Esophagus muscularis mucosa (tissue), 4 donors: ENCODE measurements around the gene CTNNA2.

Experiments
- EP300 ChIP-seq: sonication (generic); formaldehyde crosslinking; IDR thresholded peaks from one replicate; pipeline ENCODE4 v1.6.1; 2017; ENCODE audit warnings: antibody characterized with exemption
- POLR2A ChIP-seq: fragments of 450-650 bp; IDR thresholded peaks from one replicate; pipeline ENCODE4 v1.6.1; 2017; ENCODE audit warnings: antibody characterized with exemption, moderate library complexity, mild to moderate bottlenecking, low read depth
- POLR2AphosphoS5 ChIP-seq, 2 donors: sonication (generic); formaldehyde crosslinking; IDR thresholded peaks; one replicate each; pipeline ENCODE4 v1.6.1; 2017; ENCODE audit warnings: antibody characterized with exemption in 2 of 2
- TF ChIP-seq, protein P1 (sequence below), 3 experiments: fragments of 200-600 bp in 2 of 3; fragments of 450-650 bp in 1 of 3; sonication (generic) in 2 of 3; IDR thresholded peaks; one replicate each; pipeline ENCODE4 v1.5.1; 2017 to 2019; ENCODE audit warnings: antibody characterized with exemption in 3 of 3, mild to moderate bottlenecking in 2 of 3, moderate library complexity in 1 of 3

DNA sequence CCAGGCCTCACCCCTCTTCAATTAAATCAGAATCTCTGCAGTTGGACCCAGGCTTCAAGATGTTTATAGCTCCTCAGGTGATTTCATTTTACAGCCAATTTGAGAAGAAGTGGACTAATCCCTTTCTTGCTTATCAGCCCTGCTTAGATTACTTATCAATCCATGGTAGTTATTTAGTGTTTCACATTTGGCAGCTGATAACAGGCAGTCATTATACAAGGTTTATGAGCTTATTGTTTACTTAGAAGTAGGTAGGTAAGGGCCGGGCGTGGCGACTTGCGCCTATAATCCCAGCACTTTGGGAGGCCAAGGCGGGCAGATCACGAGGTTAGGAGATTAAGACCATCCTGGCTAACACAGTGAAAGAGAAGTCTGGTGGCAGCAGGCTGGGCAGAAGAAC, 237.5 kb downstream of the CTNNA2 start:
- TF ChIP-seq, protein P1, sequence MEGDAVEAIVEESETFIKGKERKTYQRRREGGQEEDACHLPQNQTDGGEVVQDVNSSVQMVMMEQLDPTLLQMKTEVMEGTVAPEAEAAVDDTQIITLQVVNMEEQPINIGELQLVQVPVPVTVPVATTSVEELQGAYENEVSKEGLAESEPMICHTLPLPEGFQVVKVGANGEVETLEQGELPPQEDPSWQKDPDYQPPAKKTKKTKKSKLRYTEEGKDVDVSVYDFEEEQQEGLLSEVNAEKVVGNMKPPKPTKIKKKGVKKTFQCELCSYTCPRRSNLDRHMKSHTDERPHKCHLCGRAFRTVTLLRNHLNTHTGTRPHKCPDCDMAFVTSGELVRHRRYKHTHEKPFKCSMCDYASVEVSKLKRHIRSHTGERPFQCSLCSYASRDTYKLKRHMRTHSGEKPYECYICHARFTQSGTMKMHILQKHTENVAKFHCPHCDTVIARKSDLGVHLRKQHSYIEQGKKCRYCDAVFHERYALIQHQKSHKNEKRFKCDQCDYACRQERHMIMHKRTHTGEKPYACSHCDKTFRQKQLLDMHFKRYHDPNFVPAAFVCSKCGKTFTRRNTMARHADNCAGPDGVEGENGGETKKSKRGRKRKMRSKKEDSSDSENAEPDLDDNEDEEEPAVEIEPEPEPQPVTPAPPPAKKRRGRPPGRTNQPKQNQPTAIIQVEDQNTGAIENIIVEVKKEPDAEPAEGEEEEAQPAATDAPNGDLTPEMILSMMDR (IDR thresholded peaks at IDR 0.05) = no peak
- TF ChIP-seq POLR2AphosphoS5 (IDR thresholded peaks at IDR 0.05) (no peak), POLR2A (no peak), EP300 (no peak)
